CD14-positive monocyte (primary cell): ENCODE data around the gene DOP1B. TPM values are rescaled to one million over a fixed set of nuclear protein-coding genes. Genes with fewer than 3 reads are reported as not detected.

ENCODE experiments used
- DNase-seq, 3 donors: peaks; one replicate each; pipeline ENCODE4 v3.0.0-alpha.2; 2011 to 2022
- H2AFZ ChIP-seq: 2 replicates; pipeline ENCODE4 v1.6.0; 2012; ENCODE audit warnings: mild to moderate bottlenecking, low read depth, low read length, inconsistent platforms; ENCODE audit not compliant: insufficient read depth, poor library complexity, severe bottlenecking
- H3K27ac ChIP-seq, 2 donors: 1 replicate in 1 of 2; 2 replicates in 1 of 2; pipeline ENCODE4 v1.5.1; 2012 to 2013; ENCODE audit warnings: low read length in 2 of 2, control low read depth in 1 of 2, inconsistent platforms in 1 of 2, low read depth in 1 of 2, mild to moderate bottlenecking in 1 of 2
- H3K27me3 ChIP-seq, 2 donors: one replicate each; pipeline versions ENCODE4 v1.6.0 to v1.6.1; 2011 to 2013; ENCODE audit warnings: low read length in 2 of 2; ENCODE audit not compliant: control insufficient read depth in 2 of 2, insufficient read depth in 2 of 2
- H3K36me3 ChIP-seq, 2 donors: replicated peaks in 1 of 2; 1 replicate in 1 of 2; 2 replicates in 1 of 2; pipeline versions ENCODE4 v1.5.1 to v1.6.1; 2012 to 2013; ENCODE audit warnings: low read length in 2 of 2, control low read depth in 1 of 2, inconsistent platforms in 1 of 2, mild to moderate bottlenecking in 1 of 2; ENCODE audit not compliant: insufficient read depth in 2 of 2, control insufficient read depth in 1 of 2
- H3K4me1 ChIP-seq, 2 donors: 1 replicate in 1 of 2; 2 replicates in 1 of 2; pipeline versions ENCODE4 v1.5.1 to v1.6.1; 2012 to 2013; ENCODE audit warnings: low read length in 2 of 2, control low read depth in 1 of 2, inconsistent platforms in 1 of 2, mild to moderate bottlenecking in 1 of 2, moderate library complexity in 1 of 2; ENCODE audit not compliant: insufficient read depth in 2 of 2, control insufficient read depth in 1 of 2
- H3K4me2 ChIP-seq: replicated peaks from 2 replicates; pipeline ENCODE3; 2012; ENCODE audit warnings: low read length, moderate library complexity, mild to moderate bottlenecking; ENCODE audit not compliant: poor library complexity, severe bottlenecking; ENCODE audit errors: extremely low read depth
- H3K4me3 ChIP-seq, 3 experiments: fragments of 200-600 bp in 1 of 3; sonication (generic) in 1 of 3; replicated peaks in 1 of 3; 1 replicate in 2 of 3; 2 replicates in 1 of 3; pipeline ENCODE4 v1.5.1; 2011 to 2013; ENCODE audit warnings: low read length in 3 of 3, mild to moderate bottlenecking in 3 of 3, control low read depth in 2 of 3, low read depth in 2 of 3, inconsistent platforms in 1 of 3, moderate library complexity in 1 of 3
- H3K79me2 ChIP-seq: 2 replicates; pipeline ENCODE4 v1.6.0; 2012; ENCODE audit warnings: mild to moderate bottlenecking, control low read depth, inconsistent platforms, low read length, moderate library complexity; ENCODE audit not compliant: insufficient read depth
- H3K9ac ChIP-seq: 2 replicates; pipeline ENCODE4 v1.6.0; 2017; ENCODE audit warnings: low read length, mild to moderate bottlenecking; ENCODE audit not compliant: insufficient read depth, poor library complexity, severe bottlenecking
- H3K9me3 ChIP-seq, 2 donors: replicated peaks in 1 of 2; 1 replicate in 1 of 2; 2 replicates in 1 of 2; pipeline versions ENCODE4 v1.5.1 to v1.6.1; 2012 to 2013; ENCODE audit warnings: low read length in 2 of 2, control low read depth in 1 of 2; ENCODE audit not compliant: control insufficient read depth in 1 of 2, insufficient read depth in 1 of 2
- H4K20me1 ChIP-seq: 2 replicates; pipeline ENCODE4 v1.6.0; 2012; ENCODE audit warnings: mild to moderate bottlenecking, low read length, control low read depth, moderate library complexity; ENCODE audit not compliant: insufficient read depth
- H3K27ac Mint-ChIP-seq, 7 donors: one replicate each; pipeline ENCODE4 v1.8.0; 2020; ENCODE audit warnings: mild to moderate bottlenecking in 7 of 7, mixed read lengths in 7 of 7, moderate library complexity in 6 of 7, inconsistent platforms in 2 of 7
- H3K27me3 Mint-ChIP-seq, 3 donors: one replicate each; pipeline ENCODE4 v1.8.0; 2021 to 2022; ENCODE audit warnings: low read depth in 3 of 3, mild to moderate bottlenecking in 3 of 3, mixed read lengths in 3 of 3, moderate library complexity in 3 of 3, inconsistent platforms in 1 of 3
- H3K36me3 Mint-ChIP-seq, 2 donors: one replicate each; pipeline ENCODE4 v1.8.0; 2020; ENCODE audit warnings: mixed read lengths in 2 of 2, inconsistent platforms in 1 of 2, mild to moderate bottlenecking in 1 of 2
- H3K4me1 Mint-ChIP-seq: one replicate; pipeline ENCODE4 v1.8.0; 2020; ENCODE audit warnings: mild to moderate bottlenecking, mixed read lengths
- H3K4me3 Mint-ChIP-seq, 2 donors: one replicate each; pipeline ENCODE4 v1.8.0; 2020; ENCODE audit warnings: mild to moderate bottlenecking in 2 of 2, mixed read lengths in 2 of 2, moderate library complexity in 1 of 2
- H3K9me3 Mint-ChIP-seq, 7 donors: one replicate each; pipeline ENCODE4 v1.8.0; 2020 to 2022; ENCODE audit warnings: mixed read lengths in 7 of 7, mild to moderate bottlenecking in 6 of 7, moderate library complexity in 6 of 7, inconsistent platforms in 2 of 7
- WGBS: methylation state at CpG from one replicate; pipeline ENCODE4 v1.1.5; 2013; ENCODE audit warnings: missing lambda C conversion rate; ENCODE audit not compliant: insufficient coverage; 5-methylcytosine and 5-hydroxymethylcytosine counted together
- intact Hi-C, 2 donors: fragments of 100-400 bp; cut with micrococcal nuclease; formaldehyde crosslinking; loops; one replicate each; pipeline versions ENCODE4 v1.15.0 to v1.15.1; 2023
- polyA plus RNA-seq, 3 donors: library from polyadenylated mRNA; depleted of rRNA in 1 of 3; unstranded in 2 of 3; stranded (reverse) in 1 of 3; fragments of 300-500 nt in 2 of 3; fragments of >200 nt in 1 of 3; fragmentation: Illumina TruSeq in 2 of 3; gene quantifications; 1 replicate in 2 of 3; 2 replicates in 1 of 3; pipeline ENCODE4 v1.2.3, GENCODE V29; 2012 to 2021
- TF ChIP-seq, protein P1 (sequence below): fragments of 200-600 bp; IDR thresholded peaks from one replicate; pipeline ENCODE4 v1.8.0; 2022; ENCODE audit warnings: antibody characterized with exemption, mild to moderate bottlenecking

The DOP1B gene
- polyA plus RNA-seq, 3 donors = 6.0 to 14.4 (median 11.0) TPM

DNA sequence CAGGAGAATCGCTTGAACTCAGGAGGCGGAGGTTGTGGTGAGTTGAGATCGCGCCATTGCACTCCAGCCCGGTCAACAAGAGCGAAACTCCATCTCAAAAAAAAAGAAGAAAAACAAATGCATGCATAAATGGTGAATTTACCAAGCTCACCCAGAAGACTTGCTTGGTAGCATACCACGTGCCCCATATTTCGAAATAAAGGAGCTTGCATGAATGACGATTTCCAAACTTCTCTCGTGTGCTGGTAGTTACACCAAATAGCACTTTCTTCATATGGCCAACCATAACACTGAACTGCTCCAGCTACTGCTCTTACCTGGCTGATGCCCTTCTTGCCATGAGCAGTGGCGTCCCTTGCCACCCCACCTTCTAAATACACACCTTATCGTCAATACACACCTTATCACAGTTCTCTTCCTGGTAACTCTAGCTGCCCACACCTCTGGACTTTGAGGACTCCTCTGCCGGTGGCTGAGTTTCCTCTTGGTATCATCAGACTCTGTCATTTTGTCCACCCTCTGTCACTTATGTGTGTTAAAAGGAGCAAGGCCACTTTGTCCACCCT lies 2.8 kb downstream of the DOP1B start:
- Histone ChIP-seq H3K79me2 (peaks cover 73% of the 10 kb centered on the region), H3K4me2 (peak overlapping the region; percentile 64), H3K9me3 (no peaks in the 10 kb centered on the region), H3K9ac (peak overlapping the region; percentile 36), H3K4me1 (peaks cover 58 to 66% of the 10 kb centered on the region in 2 donors), H4K20me1 (peaks cover 36% of the 10 kb centered on the region), H3K27me3 (no peaks in the 10 kb centered on the region), H3K27ac (peak overlapping the region; percentile 75 to 95), H3K4me3 (peak overlapping the region in 1 of 3 experiments; percentile 49), H3K36me3 (peaks cover 0 to 16% of the 10 kb centered on the region in 2 donors), H2AFZ (peak overlapping the region; percentile 78)
- Mint-ChIP-seq H3K4me3 (peak overlapping the region; percentile 53 to 78), H3K9me3 (peaks cover 0 to 2% (median 0%) of the 10 kb centered on the region in 7 donors), H3K27me3 (peaks cover 1 to 3% (median 2%) of the 10 kb centered on the region in 3 donors), H3K27ac (peak overlapping the region; percentile 90 to 98 (median 95)), H3K36me3 (peaks cover 14 to 24% of the 10 kb centered on the region in 2 donors), H3K4me1 (peaks cover 71% of the 10 kb centered on the region)
- intact Hi-C loops = loop anchor here (5.0 to 10.0 kb wide), 3 partner anchors 97 to 1105 kb away; partner anchors contain the start of genes MORC3 (in 1 of the 2), SETD4 (in 1 of the 2) and VPS26C (in 1 of the 2)
- DNase-seq = peak; percentile 77 to 88 (median 86)
- WGBS = 14% methylated on average over 11 of the region's 13 CpGs
- TF ChIP-seq, protein P1, sequence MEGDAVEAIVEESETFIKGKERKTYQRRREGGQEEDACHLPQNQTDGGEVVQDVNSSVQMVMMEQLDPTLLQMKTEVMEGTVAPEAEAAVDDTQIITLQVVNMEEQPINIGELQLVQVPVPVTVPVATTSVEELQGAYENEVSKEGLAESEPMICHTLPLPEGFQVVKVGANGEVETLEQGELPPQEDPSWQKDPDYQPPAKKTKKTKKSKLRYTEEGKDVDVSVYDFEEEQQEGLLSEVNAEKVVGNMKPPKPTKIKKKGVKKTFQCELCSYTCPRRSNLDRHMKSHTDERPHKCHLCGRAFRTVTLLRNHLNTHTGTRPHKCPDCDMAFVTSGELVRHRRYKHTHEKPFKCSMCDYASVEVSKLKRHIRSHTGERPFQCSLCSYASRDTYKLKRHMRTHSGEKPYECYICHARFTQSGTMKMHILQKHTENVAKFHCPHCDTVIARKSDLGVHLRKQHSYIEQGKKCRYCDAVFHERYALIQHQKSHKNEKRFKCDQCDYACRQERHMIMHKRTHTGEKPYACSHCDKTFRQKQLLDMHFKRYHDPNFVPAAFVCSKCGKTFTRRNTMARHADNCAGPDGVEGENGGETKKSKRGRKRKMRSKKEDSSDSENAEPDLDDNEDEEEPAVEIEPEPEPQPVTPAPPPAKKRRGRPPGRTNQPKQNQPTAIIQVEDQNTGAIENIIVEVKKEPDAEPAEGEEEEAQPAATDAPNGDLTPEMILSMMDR = no peak

DNA sequence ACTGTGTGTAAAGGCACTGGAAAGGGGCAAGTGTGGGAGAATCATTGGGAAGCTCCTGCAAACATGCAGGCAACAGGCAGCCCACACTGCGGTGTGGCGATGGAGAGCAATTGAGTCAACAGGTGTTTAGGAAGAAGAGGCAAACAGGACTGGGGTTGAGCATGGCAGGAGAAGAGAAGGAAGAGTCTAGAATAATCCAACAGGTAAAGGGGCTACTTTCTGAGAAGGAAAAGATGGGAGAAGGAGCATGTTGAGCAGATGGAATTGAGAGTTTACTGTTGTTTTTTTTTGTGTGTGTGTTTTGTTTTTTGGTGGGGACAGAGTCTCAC lies 4.2 kb downstream of the DOP1B start:
- Histone ChIP-seq H3K36me3 (peaks cover 0 to 25% of the 10 kb centered on the region in 2 donors), H4K20me1 (peaks cover 39% of the 10 kb centered on the region), H3K4me2 (no peak overlapping the region), H2AFZ (no peak overlapping the region), H3K4me1 (peaks cover 53 to 61% of the 10 kb centered on the region in 2 donors), H3K9ac (no peak overlapping the region), H3K79me2 (peaks cover 82% of the 10 kb centered on the region), H3K4me3 (no peak overlapping the region), H3K27me3 (no peaks in the 10 kb centered on the region), H3K27ac (peak overlapping the region in 1 of 2 donors; percentile 45), H3K9me3 (no peaks in the 10 kb centered on the region)
- Mint-ChIP-seq H3K9me3 (no peaks in the 10 kb centered on the region), H3K27me3 (peaks cover 0 to under 1% (median 0%) of the 10 kb centered on the region in 3 donors), H3K4me1 (peaks cover 65% of the 10 kb centered on the region), H3K27ac (peak overlapping the region in 3 of 7 donors; percentile 42 to 98 (median 90)), H3K4me3 (no peak overlapping the region), H3K36me3 (peaks cover 21 to 32% of the 10 kb centered on the region in 2 donors)
- 100% methylated on average over 2 of the region's 2 CpGs for WGBS
- TF ChIP-seq, protein P1 = no peak
- no peak for DNase-seq
- intact Hi-C loops = no loop called here
